Smooth muscle cell (in vitro differentiated cells): ENCODE results near the gene F2R. TPM values are rescaled to one million over a fixed set of nuclear protein-coding genes. Genes with fewer than 3 reads are reported as not detected.

Source experiments
- DNase-seq: peaks from one replicate; lab custom pipeline; 2025; ENCODE audit not compliant: unreplicated experiment; lab: John Stamatoyannopoulos, UW
- H2AFZ ChIP-seq: fragments of 200-600 bp; sonication (generic); 2 replicates; pipeline ENCODE4 v1.6.0; 2016; ENCODE audit warnings: antibody characterized with exemption, low read depth, mild to moderate bottlenecking
- H3F3A ChIP-seq: fragments of 200-600 bp; sonication (generic); 2 replicates; pipeline ENCODE4 v1.6.0; 2017; ENCODE audit warnings: antibody characterized with exemption, low read depth
- H3K27ac ChIP-seq: fragments of 200-600 bp; sonication (generic); 2 replicates; pipeline ENCODE4 v1.5.1; 2016; ENCODE audit warnings: low read depth, mild to moderate bottlenecking
- H3K27me3 ChIP-seq: fragments of 200-600 bp; sonication (generic); 2 replicates; pipeline ENCODE4 v1.6.1; 2016; ENCODE audit warnings: low read depth, mild to moderate bottlenecking
- H3K36me3 ChIP-seq: fragments of 200-600 bp; sonication (generic); 2 replicates; pipeline ENCODE4 v1.5.1; 2016; ENCODE audit warnings: low read depth
- H3K4me1 ChIP-seq: fragments of 200-600 bp; sonication (generic); 2 replicates; pipeline ENCODE4 v1.5.1; 2016; ENCODE audit warnings: low read depth
- H3K4me2 ChIP-seq: fragments of 200-600 bp; sonication (generic); 2 replicates; pipeline ENCODE4 v1.6.0; 2016; ENCODE audit warnings: mild to moderate bottlenecking
- H3K4me3 ChIP-seq: fragments of 200-600 bp; sonication (generic); 2 replicates; pipeline ENCODE4 v1.5.1; 2016; ENCODE audit warnings: mild to moderate bottlenecking
- H3K79me2 ChIP-seq: fragments of 200-600 bp; sonication (generic); 2 replicates; pipeline ENCODE4 v1.6.0; 2016; ENCODE audit warnings: low read depth, mild to moderate bottlenecking
- H3K9ac ChIP-seq: fragments of 200-600 bp; sonication (generic); 2 replicates; pipeline ENCODE4 v1.6.0; 2016; ENCODE audit warnings: low read depth
- H3K9me3 ChIP-seq: fragments of 200-600 bp; sonication (generic); replicated peaks from 2 replicates; pipeline ENCODE4 v1.5.1; 2016; ENCODE audit warnings: low read depth
- H4K20me1 ChIP-seq: fragments of 200-600 bp; sonication (generic); 2 replicates; pipeline ENCODE4 v1.6.0; 2016; ENCODE audit warnings: low read depth
- WGBS: methylation state at CpG from one replicate; pipeline ENCODE4 v1.1.7; 2016; ENCODE audit warnings: low lambda C conversion rate; 5-methylcytosine and 5-hydroxymethylcytosine counted together
- polyA plus RNA-seq: library from polyadenylated mRNA; unstranded; fragments of >200 nt; fragmentation: Nextera tagmentation; extraction: Ambion mirVana; gene quantifications from 2 replicates; pipeline ENCODE4 v1.2.1, GENCODE V29; 2016
- total RNA-seq: library from RNA; depleted of rRNA; stranded (reverse); fragments of >200 nt; gene quantifications from 2 replicates; pipeline ENCODE4 v1.2.3, GENCODE V29; 2014
- TF ChIP-seq, protein P1 (sequence below): fragments of 200-600 bp; sonication (generic); IDR thresholded peaks from 2 replicates; pipeline ENCODE4 v1.5.1; 2017; ENCODE audit warnings: borderline replicate concordance, mild to moderate bottlenecking, antibody characterized with exemption; ENCODE audit not compliant: insufficient read depth, poor library complexity, severe bottlenecking

The F2R gene
- total and polyA plus RNA-seq, 2 experiments from 2014 or later = 103 to 135 TPM

DNA sequence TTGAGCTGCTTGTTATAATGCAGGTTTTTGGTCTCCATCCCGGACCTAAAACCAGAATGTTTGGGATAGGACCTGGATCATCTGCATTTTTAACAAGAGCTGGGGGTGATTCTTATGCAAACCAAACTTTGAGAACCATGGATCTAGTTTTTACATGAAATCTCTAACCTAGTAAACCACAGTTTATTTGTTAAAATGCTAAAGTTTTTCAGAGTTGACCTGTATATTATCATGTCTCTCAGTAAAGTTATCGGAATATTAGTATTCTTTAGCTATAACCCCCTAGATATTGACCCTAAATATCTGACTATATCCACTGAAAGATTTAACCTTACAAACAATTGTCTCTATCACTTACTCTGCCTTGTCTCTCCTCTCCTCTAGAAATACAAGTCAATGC, 28.7 kb downstream of the F2R start:
- DNase-seq = no peak
- 74% methylated on average over 2 of the region's 2 CpGs for WGBS
- Histone ChIP-seq H3K79me2 (no peaks in the 10 kb centered on the region), H3K4me2 (no peak overlapping the region), H3F3A (peaks cover 11% of the 10 kb centered on the region), H3K4me1 (no peaks in the 10 kb centered on the region), H4K20me1 (no peaks in the 10 kb centered on the region), H3K9ac (no peak overlapping the region), H3K4me3 (no peak overlapping the region), H2AFZ (no peak overlapping the region), H3K27ac (no peak overlapping the region), H3K36me3 (no peaks in the 10 kb centered on the region), H3K9me3 (no peaks in the 10 kb centered on the region), H3K27me3 (no peaks in the 10 kb centered on the region)
- TF ChIP-seq, protein P1, sequence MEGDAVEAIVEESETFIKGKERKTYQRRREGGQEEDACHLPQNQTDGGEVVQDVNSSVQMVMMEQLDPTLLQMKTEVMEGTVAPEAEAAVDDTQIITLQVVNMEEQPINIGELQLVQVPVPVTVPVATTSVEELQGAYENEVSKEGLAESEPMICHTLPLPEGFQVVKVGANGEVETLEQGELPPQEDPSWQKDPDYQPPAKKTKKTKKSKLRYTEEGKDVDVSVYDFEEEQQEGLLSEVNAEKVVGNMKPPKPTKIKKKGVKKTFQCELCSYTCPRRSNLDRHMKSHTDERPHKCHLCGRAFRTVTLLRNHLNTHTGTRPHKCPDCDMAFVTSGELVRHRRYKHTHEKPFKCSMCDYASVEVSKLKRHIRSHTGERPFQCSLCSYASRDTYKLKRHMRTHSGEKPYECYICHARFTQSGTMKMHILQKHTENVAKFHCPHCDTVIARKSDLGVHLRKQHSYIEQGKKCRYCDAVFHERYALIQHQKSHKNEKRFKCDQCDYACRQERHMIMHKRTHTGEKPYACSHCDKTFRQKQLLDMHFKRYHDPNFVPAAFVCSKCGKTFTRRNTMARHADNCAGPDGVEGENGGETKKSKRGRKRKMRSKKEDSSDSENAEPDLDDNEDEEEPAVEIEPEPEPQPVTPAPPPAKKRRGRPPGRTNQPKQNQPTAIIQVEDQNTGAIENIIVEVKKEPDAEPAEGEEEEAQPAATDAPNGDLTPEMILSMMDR = no peak

DNA sequence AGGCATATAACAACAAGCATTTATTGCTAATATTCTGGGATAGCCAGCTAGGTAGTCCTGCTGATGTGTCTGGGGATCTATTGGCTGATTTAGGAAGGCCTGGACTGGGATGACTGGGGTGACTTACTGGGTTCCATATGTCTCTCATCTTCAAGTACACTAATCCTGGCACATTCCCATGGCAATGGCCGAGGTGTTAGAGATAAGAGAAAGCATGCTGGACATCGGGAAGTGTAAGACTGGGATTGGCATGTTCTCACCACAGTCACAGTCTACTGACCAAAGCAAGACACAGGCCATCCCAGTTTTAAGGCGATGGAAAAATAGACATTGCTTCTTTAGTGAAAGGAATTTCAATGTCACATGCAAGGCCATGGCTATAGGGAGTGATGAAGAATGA, 29.7 kb downstream of the F2R start:
- peaks cover 8% of the 10 kb centered on the region for H3F3A ChIP-seq
- TF ChIP-seq, protein P1 = no peak
- H3K4me1 ChIP-seq = no peaks in the 10 kb centered on the region
- H3K27ac ChIP-seq = no peak overlapping the region
- no peak for DNase-seq
- no peaks in the 10 kb centered on the region for H3K79me2 ChIP-seq
- H3K36me3 ChIP-seq = no peaks in the 10 kb centered on the region
- no peaks in the 10 kb centered on the region for H3K9me3 ChIP-seq
- 52% methylated on average over 3 of the region's 3 CpGs for WGBS
- H3K4me2 ChIP-seq = no peak overlapping the region
- H3K4me3 ChIP-seq = no peak overlapping the region
- no peaks in the 10 kb centered on the region for H4K20me1 ChIP-seq
- no peak overlapping the region for H3K9ac ChIP-seq
- H2AFZ ChIP-seq = no peak overlapping the region
- no peaks in the 10 kb centered on the region for H3K27me3 ChIP-seq

DNA sequence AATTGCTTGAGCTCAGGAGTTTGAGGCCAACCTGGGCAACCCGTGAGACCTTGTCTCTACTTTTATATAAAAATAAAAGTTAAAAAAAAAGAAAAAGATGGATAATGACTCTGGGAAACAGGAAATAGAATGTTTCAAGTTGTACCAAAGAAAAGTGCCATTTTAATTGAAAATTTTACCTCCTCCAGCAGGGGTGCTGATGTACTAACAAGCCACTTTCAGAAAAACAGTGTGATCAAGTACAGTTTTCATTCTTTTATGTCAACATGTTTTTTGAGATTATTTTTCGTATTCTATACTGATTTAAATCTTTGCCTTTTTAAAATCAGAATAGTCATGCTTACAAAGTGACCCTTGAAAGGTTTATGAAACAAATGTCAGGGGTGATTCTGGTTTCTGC, 30.8 kb downstream of the F2R start:
- Histone ChIP-seq H3K79me2 (no peaks in the 10 kb centered on the region), H3K27ac (no peak overlapping the region), H3K4me3 (no peak overlapping the region), H3F3A (peaks cover 8% of the 10 kb centered on the region), H3K9me3 (no peaks in the 10 kb centered on the region), H4K20me1 (no peaks in the 10 kb centered on the region), H3K9ac (no peak overlapping the region), H2AFZ (no peak overlapping the region), H3K27me3 (no peaks in the 10 kb centered on the region), H3K36me3 (no peaks in the 10 kb centered on the region), H3K4me1 (no peaks in the 10 kb centered on the region), H3K4me2 (no peak overlapping the region)
- 91% methylated on average over 2 of the region's 2 CpGs for WGBS
- no peak for DNase-seq
- TF ChIP-seq, protein P1 = no peak

DNA sequence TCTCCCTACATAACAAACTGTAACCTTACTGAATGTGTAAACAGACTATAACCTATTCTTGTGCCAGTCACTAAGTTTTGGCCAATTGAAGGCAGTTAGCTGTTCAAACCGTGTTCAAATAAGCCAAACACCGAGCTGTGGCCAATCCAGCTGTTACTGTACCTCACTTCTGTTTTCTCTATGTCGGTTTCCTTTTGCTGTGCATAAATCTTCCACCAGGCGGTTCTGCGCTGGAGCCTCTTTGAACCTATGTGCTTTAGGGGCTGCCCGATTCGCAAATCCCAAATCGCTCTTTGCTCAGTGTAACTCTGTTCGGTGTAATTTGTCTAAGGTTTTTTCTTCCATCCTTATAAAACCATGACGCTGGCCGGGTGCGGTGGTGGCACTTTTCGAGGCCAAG, 31.8 kb downstream of the F2R start:
- H3K79me2 ChIP-seq = no peaks in the 10 kb centered on the region
- H3K4me3 ChIP-seq = no peak overlapping the region
- TF ChIP-seq, protein P1 = no peak
- H3K4me2 ChIP-seq = no peak overlapping the region
- no peak overlapping the region for H3K27ac ChIP-seq
- H3K27me3 ChIP-seq = no peaks in the 10 kb centered on the region
- H2AFZ ChIP-seq = no peak overlapping the region
- 97% methylated on average over 13 of the region's 13 CpGs for WGBS
- H3K9ac ChIP-seq = no peak overlapping the region
- no peaks in the 10 kb centered on the region for H3K9me3 ChIP-seq
- no peaks in the 10 kb centered on the region for H4K20me1 ChIP-seq
- no peaks in the 10 kb centered on the region for H3K36me3 ChIP-seq
- no peak for DNase-seq
- H3K4me1 ChIP-seq = no peaks in the 10 kb centered on the region
- H3F3A ChIP-seq = no peaks in the 10 kb centered on the region
